Brain microvascular endothelial cell (primary cell): Measurements from ENCODE around the gene MGAT5B.

ENCODE experiments used
- DNase-seq: peaks from one replicate; pipeline ENCODE4 v3.0.0-alpha.2; 2020
- H3K27ac ChIP-seq: fragments of 250-450 bp; sonication (Bioruptor Pico); 2 replicates; pipeline ENCODE4 v1.5.1; 2020; ENCODE audit warnings: mild to moderate bottlenecking, moderate library complexity
- H3K27me3 ChIP-seq: fragments of 250-450 bp; sonication (Bioruptor Pico); replicated peaks from 2 replicates; pipeline ENCODE4 v1.5.1; 2020; ENCODE audit warnings: mild to moderate bottlenecking
- H3K36me3 ChIP-seq: fragments of 250-450 bp; sonication (Bioruptor Pico); replicated peaks from 2 replicates; pipeline ENCODE4 v1.5.1; 2020; ENCODE audit warnings: mild to moderate bottlenecking
- H3K4me3 ChIP-seq: 2 replicates; pipeline ENCODE4 v1.5.1; 2011; ENCODE audit warnings: low read depth, mild to moderate bottlenecking, control low read depth, low read length, moderate library complexity
- CTCF ChIP-seq: IDR thresholded peaks from 2 replicates; pipeline ENCODE4 v1.5.1; 2011; ENCODE audit warnings: low read depth, mild to moderate bottlenecking, moderate library complexity, low read length, control low read depth, inconsistent platforms; ENCODE audit errors: missing control alignments
- in situ Hi-C: cut with HindIII; loops from 2 replicates; pipeline ENCODE4 v1.10.0; 2017; ENCODE audit warnings: low sequenced_read_pairs, low pct_ligation_motif_present

Gene MGAT5B

GRCh38 chr17:76994237-76994637 is 126.0 kb downstream of the MGAT5B start:
- Histone ChIP-seq H3K4me3 (no peak overlapping the region), H3K27ac (no peak overlapping the region), H3K27me3 (peaks cover 13% of the 10 kb centered on the region), H3K36me3 (no peaks in the 10 kb centered on the region)
- DNase-seq: no peak
- no peak for TF ChIP-seq CTCF
- in situ Hi-C loops: no loop called here

- Histone ChIP-seq H3K27ac (no peak overlapping the region), H3K36me3 (no peaks in the 10 kb centered on the region), H3K27me3 (peaks cover 10% of the 10 kb centered on the region), H3K4me3 (no peak overlapping the region)
- TF ChIP-seq CTCF: no peak
- DNase-seq: no peak
- in situ Hi-C loops: no loop called here
These were observed 127.3 kb downstream of the MGAT5B start for GRCh38 chr17:76995387-76996105.

DNA sequence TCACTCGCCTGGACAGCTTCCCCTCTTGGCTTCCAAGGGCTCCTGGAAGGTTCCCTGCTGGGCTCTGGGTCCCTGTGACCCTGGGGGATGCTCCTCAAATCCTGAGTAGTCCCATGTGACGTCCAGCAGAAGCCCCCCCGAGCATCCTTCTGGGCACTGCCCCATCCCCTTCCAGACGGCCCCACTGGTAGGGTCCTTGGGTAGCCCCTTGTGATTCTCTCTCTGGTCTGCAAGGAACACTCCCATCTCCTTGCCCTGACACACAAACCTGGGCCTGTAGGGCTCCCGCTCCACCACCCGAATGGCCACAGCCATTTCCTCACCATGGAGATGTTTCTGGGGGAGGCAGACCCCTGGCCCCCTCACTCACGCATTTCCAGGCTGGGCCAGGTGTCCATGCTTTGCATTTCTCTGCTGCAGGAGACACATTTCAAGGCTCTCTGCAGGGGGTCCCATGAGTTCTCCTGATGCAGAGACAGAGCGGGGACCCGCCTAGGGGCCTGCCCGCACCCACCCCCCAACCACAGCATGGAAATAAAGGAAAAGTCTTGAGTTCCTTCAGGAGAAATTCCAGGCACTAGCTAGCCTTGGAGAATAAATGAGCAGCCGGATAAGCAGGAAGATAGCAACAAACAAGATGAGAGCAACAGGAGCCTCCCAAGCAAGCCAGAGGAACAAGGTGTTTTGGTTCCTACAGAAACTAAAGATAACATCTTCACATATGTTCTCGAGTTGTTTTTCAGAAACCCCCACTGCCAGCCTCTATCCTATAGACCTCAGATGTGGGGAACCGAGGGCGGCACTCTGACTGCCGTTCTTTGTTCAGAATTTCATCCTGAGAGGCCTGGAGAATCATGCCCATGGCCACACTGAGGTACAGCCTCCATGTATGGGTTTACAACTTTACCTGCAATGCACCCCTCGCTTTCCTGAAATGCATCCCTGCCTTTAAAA is 128.8 kb downstream of the MGAT5B start:
- in situ Hi-C loops: no loop called here
- Histone ChIP-seq H3K27ac (no peak overlapping the region), H3K27me3 (peaks cover 10% of the 10 kb centered on the region), H3K4me3 (no peak overlapping the region), H3K36me3 (no peaks in the 10 kb centered on the region)
- no peak for TF ChIP-seq CTCF
- no peak for DNase-seq

DNA sequence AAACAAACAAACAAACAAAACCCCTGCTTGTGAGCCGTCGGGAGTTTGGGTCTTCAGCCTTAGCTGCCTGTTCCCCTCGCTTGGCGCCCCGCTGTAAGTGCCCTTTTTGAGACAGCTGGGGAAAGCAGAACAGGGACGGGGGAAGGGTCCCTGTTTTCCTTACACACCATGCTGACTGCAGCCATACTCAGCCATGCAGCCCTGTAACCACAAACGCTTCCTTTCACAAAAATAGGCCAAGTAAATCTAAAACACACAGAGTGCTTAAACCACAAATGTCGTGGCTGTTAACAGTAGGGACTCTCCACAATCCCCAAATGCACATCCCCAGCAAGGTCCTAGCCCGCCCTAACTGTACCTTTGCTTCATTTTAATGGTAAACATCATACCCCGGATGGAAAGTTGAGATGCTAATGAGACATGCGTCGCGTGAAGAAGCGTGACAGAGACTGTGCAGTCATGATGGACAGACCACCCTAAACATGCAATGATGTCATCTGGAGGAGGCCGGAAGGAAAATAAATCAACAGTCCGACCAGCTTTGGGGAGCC is 129.9 kb downstream of the MGAT5B start:
- no peak for DNase-seq
- Histone ChIP-seq H3K36me3 (no peaks in the 10 kb centered on the region), H3K4me3 (no peak overlapping the region), H3K27me3 (peaks cover 8% of the 10 kb centered on the region), H3K27ac (no peak overlapping the region)
- no peak for TF ChIP-seq CTCF
- in situ Hi-C loops: no loop called here

DNA sequence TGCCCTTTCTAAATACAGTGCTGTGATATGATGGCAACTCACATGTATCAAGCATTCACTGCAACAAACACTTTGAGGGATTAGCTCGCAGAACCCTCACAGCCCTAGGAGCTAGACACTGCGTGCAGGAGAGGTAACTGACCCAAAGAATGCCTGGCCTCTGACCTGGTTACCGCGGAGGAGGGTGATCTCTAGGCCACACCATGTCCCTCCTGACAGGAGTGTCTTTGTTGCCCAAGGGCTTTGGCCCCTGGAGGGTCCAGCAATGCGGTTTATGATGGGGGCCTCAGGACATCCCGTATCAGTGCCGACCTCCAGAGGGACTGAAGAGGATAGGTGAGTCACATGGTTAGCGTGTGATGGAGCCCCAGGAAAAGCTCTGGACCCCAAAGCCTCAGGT is 130.6 kb downstream of the MGAT5B start:
- no peak for DNase-seq
- Histone ChIP-seq H3K27ac (no peak overlapping the region), H3K27me3 (peaks cover 4% of the 10 kb centered on the region), H3K4me3 (no peak overlapping the region), H3K36me3 (no peaks in the 10 kb centered on the region)
- in situ Hi-C loops: no loop called here
- no peak for TF ChIP-seq CTCF
